Ishikawa (cell line): ENCODE measurements around the gene GPATCH1.

Experiments
- CEBPB ChIP-seq: IDR thresholded peaks from 2 replicates; pipeline ENCODE4 v1.6.1; 2012
- EGR1 ChIP-seq: IDR thresholded peaks from 2 replicates; pipeline ENCODE4 v1.6.1; 2012
- EP300 ChIP-seq: IDR thresholded peaks from 2 replicates; pipeline ENCODE4 v1.6.1; 2012; ENCODE audit warnings: borderline replicate concordance
- FOXM1 ChIP-seq: IDR thresholded peaks from 2 replicates; pipeline ENCODE4 v1.6.1; 2012; ENCODE audit warnings: low read depth, borderline replicate concordance
- NFIC ChIP-seq: IDR thresholded peaks from 2 replicates; pipeline ENCODE4 v1.6.1; 2012
- RAD21 ChIP-seq: IDR thresholded peaks from 2 replicates; pipeline ENCODE4 v1.6.1; 2012; ENCODE audit warnings: low read depth
- TEAD4 ChIP-seq: IDR thresholded peaks from 2 replicates; pipeline ENCODE4 v1.6.1; 2012
- YY1 ChIP-seq: IDR thresholded peaks from 2 replicates; pipeline ENCODE4 v1.6.1; 2012; ENCODE audit warnings: low read depth
- TF ChIP-seq, protein P1 (sequence below): IDR thresholded peaks from 2 replicates; pipeline ENCODE4 v1.6.1; 2012; ENCODE audit warnings: low read depth, mild to moderate bottlenecking

GRCh38 chr19:33047422-33047821 lies 33.6 kb upstream of the GPATCH1 start:
- TF ChIP-seq, protein P1, sequence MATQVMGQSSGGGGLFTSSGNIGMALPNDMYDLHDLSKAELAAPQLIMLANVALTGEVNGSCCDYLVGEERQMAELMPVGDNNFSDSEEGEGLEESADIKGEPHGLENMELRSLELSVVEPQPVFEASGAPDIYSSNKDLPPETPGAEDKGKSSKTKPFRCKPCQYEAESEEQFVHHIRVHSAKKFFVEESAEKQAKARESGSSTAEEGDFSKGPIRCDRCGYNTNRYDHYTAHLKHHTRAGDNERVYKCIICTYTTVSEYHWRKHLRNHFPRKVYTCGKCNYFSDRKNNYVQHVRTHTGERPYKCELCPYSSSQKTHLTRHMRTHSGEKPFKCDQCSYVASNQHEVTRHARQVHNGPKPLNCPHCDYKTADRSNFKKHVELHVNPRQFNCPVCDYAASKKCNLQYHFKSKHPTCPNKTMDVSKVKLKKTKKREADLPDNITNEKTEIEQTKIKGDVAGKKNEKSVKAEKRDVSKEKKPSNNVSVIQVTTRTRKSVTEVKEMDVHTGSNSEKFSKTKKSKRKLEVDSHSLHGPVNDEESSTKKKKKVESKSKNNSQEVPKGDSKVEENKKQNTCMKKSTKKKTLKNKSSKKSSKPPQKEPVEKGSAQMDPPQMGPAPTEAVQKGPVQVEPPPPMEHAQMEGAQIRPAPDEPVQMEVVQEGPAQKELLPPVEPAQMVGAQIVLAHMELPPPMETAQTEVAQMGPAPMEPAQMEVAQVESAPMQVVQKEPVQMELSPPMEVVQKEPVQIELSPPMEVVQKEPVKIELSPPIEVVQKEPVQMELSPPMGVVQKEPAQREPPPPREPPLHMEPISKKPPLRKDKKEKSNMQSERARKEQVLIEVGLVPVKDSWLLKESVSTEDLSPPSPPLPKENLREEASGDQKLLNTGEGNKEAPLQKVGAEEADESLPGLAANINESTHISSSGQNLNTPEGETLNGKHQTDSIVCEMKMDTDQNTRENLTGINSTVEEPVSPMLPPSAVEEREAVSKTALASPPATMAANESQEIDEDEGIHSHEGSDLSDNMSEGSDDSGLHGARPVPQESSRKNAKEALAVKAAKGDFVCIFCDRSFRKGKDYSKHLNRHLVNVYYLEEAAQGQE, result no peak
- no peak for TF ChIP-seq EP300
- no peak for TF ChIP-seq EGR1
- TF ChIP-seq CEBPB, result no peak
- TF ChIP-seq RAD21, result no peak
- no peak for TF ChIP-seq FOXM1
- TF ChIP-seq TEAD4, result 0 out of 2 replicates have a peak, but pooled peaks have one; percentile 20
- TF ChIP-seq NFIC, result no peak
- TF ChIP-seq YY1, result no peak
